VCaP (cell line): ENCODE data around the gene MARVELD1.

Experiments
- H3K27ac ChIP-seq: fragments of 450-650 bp; 2 replicates; pipeline ENCODE4 v1.5.1; 2017
- TF ChIP-seq, protein P1 (sequence below): fragments of 450-650 bp; conservative IDR thresholded peaks from 2 replicates; pipeline ENCODE4 v1.5.1; 2017; ENCODE audit warnings: mild to moderate bottlenecking, moderate library complexity

MARVELD1 gene

DNA sequence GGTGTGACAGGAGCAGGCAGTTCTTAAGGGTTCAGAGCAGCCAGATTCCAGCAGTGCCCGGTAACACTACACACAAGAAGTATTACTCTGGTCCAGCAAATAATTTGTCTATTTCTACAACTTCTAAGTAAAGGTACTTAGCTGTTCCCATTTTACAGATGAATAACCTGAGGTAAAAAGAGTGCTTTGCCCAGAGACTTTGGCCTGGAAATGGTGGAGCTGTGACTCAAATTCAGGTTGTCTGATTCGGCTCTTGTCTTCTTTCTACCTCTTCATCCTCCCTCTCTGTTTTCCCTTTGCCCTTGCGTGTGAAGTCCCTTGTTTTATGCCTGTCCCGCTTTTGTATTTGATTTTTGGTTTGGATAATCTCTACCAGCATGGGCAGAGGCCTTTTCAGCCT is 41.2 kb downstream of the MARVELD1 start:
- no peak overlapping the region for H3K27ac ChIP-seq
- TF ChIP-seq, protein P1, sequence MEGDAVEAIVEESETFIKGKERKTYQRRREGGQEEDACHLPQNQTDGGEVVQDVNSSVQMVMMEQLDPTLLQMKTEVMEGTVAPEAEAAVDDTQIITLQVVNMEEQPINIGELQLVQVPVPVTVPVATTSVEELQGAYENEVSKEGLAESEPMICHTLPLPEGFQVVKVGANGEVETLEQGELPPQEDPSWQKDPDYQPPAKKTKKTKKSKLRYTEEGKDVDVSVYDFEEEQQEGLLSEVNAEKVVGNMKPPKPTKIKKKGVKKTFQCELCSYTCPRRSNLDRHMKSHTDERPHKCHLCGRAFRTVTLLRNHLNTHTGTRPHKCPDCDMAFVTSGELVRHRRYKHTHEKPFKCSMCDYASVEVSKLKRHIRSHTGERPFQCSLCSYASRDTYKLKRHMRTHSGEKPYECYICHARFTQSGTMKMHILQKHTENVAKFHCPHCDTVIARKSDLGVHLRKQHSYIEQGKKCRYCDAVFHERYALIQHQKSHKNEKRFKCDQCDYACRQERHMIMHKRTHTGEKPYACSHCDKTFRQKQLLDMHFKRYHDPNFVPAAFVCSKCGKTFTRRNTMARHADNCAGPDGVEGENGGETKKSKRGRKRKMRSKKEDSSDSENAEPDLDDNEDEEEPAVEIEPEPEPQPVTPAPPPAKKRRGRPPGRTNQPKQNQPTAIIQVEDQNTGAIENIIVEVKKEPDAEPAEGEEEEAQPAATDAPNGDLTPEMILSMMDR = no peak

DNA sequence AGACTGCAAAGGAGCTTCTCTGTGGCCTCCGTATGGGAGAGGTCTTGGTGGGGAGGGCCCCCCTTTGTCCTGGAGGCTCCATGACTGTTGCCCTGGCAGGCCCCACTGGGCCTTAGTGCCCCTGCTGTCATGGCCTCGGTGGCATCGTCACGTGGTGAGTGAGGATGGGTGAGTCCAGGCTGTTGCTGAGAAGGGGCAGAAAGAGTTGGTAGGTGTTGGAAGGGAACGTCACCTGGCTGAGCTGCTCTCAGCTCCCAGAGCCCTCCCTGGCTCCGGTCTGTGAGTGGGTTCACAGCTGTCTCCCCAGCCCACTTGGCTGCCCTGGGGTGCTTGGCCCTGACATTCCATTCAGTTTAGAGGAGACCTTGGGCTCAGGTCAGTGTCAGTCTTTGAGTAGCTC is 42.2 kb downstream of the MARVELD1 start:
- TF ChIP-seq, protein P1 = no peak

DNA sequence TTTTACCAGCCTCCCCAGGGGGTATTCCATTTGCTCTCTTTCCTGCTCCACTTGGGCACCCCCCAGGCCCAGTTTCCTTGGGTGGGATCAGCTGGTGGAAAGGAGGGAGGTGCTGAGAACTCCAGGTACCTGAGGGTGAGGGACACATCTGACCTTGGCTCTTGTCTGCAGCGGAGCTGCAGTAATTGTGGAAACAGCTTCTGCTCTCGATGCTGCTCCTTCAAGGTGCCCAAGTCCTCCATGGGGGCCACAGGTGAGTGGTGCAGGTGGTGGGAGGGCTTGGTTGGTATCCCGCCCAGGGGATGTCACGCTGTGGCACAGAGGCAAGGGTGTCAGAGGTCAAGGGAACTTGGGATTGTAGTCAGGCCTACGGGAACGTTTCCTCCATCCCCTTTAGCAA is 43.9 kb downstream of the MARVELD1 start:
- H3K27ac ChIP-seq = no peak overlapping the region
- TF ChIP-seq, protein P1 = no peak

More for the DNA sequence above, 42.2 kb downstream of the MARVELD1 start:
- no peak overlapping the region for H3K27ac ChIP-seq

DNA sequence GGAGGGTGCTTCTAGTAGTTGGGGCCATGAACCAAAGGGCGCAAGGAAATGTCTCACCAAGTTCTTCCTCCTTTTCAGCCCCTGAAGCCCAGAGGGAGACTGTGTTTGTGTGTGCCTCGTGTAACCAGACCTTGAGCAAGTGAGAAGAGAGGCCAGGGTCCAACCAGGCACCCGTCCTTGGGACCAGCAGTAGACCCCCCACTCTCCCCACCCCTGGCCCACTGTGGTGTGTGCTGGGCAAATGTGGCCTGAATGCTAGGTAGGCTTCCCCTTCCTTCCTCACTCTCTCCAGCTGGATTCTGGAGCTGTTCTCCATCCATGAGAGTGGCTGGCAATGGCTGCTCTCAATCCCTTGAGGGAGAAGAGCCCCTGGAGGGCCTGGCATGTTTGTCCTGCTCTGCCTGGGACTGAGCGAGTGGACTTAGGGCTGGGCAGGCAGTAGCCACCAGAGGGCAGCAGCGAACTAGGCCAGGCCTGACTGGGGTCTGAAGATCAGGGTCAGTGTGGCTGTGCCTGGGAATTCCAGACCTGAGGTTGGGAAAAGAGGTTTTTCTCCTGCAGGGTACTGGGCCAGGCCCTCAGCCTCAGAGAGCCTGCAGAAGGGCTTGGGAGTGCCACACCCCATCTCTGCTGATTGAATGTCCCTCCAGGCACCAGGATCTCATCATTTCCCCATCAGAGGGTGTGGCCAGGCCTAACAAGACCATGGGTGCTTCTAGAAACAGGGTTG is 45.8 kb downstream of the MARVELD1 start:
- H3K27ac ChIP-seq = no peak overlapping the region
- TF ChIP-seq, protein P1 = peak; percentile 96

DNA sequence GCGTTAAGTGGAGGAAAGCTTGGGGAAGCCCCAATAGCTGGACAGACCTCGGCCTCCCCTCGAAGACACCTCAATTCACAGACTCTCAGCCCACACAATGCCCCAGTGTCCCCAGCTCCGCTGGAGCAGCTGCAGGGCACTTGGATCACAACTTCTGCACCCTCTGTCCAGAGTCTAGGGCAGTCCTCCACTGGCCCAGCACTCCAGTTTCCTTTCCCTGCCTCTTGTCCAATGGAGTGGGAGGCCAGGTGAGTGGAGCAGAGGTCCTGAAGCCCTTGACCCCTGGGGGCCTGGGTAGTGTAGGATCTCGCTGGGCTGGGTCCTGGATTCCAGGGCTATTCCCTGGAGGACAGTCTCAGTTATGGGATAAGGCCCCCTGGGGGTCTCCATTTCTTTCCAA is 46.4 kb downstream of the MARVELD1 start:
- H3K27ac ChIP-seq = no peak overlapping the region
- TF ChIP-seq, protein P1 = no peak

DNA sequence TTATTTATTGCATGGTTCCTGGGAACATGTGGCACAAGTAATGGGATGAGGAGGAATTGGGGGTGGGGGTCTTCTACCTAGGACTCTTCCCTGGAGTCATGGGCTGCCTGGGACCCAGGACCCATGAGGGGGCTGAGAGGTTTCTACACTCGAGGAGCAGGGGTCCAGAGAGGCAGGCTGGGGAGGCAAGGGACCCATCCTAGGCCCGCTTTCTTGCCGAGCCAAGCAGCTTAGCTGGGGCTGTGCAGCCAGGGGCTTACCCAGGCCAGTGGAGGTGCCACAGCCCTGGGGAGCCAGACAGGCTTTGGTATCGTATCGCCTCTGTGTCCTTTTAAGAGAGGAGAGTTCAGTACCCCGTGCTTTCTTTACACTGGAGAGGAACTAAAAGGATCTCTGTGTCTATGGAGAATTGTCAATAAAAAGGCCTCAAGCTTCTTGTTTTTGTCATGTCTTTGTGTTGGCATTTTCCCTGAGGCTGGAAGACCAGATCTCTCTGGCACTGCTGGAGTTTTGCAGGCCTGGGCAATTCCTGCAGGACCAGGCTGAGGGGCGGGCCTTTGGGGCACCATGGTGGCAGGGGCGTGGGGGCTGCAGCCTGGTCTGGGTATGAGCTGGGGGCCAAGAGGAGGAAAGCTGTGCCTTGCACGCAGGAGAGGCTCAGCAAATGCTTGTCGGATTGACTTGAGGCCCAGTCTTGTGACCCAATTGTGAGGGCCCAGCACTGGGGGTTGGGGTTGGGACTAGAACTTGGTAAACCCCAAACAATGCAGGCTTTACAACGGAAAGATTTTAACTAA is 47.1 kb downstream of the MARVELD1 start:
- TF ChIP-seq, protein P1 = no peak
- H3K27ac ChIP-seq = no peak overlapping the region

DNA sequence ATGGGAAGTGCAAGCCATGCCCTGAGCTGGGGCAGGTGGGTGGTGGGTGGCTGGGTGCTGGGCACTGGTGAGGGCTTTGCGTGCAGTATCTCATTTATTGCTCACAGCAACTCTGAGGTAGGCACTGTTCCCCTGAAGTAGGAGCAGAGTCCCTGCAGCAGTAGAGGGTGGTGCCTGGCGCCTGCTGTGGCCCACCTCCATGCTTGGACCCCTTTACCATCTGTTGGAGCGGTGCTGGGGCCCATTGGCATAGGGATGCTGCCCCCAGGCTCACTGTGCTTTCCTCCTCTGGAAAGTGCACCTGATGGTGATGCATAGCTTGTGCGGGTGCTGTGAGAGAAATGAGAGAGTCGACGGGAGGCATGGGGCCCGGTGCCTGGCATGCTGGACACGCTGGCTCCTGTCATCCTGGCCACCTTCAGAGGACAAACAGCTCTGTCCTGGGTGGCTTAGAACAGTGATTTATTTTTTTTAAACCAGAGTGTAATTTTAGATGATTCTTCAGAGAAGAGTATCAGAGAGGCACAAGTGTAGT is 47.9 kb downstream of the MARVELD1 start:
- H3K27ac ChIP-seq = no peak overlapping the region
- TF ChIP-seq, protein P1 = no peak
